GM12864 (cell line): ENCODE measurements around the gene NXPE3.

ENCODE experiments used
- DNase-seq: peaks from one replicate; pipeline ENCODE4 v3.0.0-alpha.2; 2011; ENCODE audit warnings: low read depth
- H3K4me3 ChIP-seq: 2 replicates; pipeline ENCODE4 v1.5.1; 2011; ENCODE audit warnings: mild to moderate bottlenecking, low read depth, low read length, control low read depth
- TF ChIP-seq, protein P1 (sequence below): IDR thresholded peaks from 2 replicates; pipeline ENCODE4 v1.5.1; 2011; ENCODE audit warnings: low read depth, mild to moderate bottlenecking, moderate library complexity, low read length, control low read depth, inconsistent platforms; ENCODE audit errors: missing control alignments

NXPE3 gene

GRCh38 chr3:101823525-101823924 lies 44.5 kb downstream of the NXPE3 start:
- no peak overlapping the region for H3K4me3 ChIP-seq
- DNase-seq: no peak
- TF ChIP-seq, protein P1, sequence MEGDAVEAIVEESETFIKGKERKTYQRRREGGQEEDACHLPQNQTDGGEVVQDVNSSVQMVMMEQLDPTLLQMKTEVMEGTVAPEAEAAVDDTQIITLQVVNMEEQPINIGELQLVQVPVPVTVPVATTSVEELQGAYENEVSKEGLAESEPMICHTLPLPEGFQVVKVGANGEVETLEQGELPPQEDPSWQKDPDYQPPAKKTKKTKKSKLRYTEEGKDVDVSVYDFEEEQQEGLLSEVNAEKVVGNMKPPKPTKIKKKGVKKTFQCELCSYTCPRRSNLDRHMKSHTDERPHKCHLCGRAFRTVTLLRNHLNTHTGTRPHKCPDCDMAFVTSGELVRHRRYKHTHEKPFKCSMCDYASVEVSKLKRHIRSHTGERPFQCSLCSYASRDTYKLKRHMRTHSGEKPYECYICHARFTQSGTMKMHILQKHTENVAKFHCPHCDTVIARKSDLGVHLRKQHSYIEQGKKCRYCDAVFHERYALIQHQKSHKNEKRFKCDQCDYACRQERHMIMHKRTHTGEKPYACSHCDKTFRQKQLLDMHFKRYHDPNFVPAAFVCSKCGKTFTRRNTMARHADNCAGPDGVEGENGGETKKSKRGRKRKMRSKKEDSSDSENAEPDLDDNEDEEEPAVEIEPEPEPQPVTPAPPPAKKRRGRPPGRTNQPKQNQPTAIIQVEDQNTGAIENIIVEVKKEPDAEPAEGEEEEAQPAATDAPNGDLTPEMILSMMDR: no peak

DNA sequence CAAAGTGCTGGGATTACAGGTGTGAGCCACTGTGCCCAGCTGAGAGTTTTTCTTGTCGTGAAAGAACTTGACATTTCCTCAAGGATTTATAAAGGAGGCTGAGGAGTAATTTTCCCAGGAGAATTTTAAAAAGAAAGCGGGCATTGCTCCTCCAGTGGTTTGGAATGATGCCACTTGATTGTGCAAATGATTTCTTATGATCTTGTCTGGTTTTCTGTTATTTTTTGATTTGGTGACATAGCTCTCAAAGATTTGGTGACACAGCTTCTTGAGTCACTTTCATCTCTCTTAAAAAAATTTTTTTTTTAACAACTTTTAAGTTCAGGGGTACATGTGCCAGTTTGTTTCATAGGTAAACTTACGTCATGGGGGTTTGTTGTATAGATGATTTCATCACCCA lies 45.7 kb downstream of the NXPE3 start:
- no peak for DNase-seq
- TF ChIP-seq, protein P1: no peak
- H3K4me3 ChIP-seq: no peak overlapping the region

DNA sequence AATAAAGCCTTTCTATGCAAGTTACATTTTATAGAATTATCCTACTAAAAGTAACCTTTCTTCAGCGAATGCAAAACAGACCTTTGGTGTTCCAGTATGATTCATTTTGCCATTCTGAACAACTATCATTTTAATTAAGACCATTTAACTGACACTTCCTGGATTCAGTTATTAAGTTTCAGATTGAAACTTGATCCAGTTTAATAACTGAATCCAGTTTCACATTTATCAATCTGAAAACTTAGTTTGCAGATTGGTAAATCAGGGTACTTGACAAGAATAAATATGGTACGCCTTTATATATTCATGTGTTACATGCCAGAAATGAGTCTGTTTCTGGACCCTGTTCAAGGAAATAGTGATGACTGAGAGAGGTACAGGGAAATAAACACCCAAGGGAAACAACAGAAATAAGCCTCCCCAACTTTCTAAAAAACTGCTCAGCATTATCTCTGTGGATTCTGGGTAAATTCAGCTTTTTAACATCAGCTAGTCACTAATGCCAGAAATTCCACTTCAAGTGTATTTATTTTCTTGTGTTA lies 47.0 kb downstream of the NXPE3 start:
- no peak overlapping the region for H3K4me3 ChIP-seq
- TF ChIP-seq, protein P1: no peak
- no peak for DNase-seq

GRCh38 chr3:101827211-101828174 lies 48.5 kb downstream of the NXPE3 start:
- DNase-seq: peak; percentile 94
- peak overlapping the region; percentile 71 for H3K4me3 ChIP-seq
- TF ChIP-seq, protein P1: no peak

GRCh38 chr3:101828276-101828675 lies 49.3 kb downstream of the NXPE3 start:
- H3K4me3 ChIP-seq: peak overlapping the region; percentile 71
- no peak for DNase-seq

DNA sequence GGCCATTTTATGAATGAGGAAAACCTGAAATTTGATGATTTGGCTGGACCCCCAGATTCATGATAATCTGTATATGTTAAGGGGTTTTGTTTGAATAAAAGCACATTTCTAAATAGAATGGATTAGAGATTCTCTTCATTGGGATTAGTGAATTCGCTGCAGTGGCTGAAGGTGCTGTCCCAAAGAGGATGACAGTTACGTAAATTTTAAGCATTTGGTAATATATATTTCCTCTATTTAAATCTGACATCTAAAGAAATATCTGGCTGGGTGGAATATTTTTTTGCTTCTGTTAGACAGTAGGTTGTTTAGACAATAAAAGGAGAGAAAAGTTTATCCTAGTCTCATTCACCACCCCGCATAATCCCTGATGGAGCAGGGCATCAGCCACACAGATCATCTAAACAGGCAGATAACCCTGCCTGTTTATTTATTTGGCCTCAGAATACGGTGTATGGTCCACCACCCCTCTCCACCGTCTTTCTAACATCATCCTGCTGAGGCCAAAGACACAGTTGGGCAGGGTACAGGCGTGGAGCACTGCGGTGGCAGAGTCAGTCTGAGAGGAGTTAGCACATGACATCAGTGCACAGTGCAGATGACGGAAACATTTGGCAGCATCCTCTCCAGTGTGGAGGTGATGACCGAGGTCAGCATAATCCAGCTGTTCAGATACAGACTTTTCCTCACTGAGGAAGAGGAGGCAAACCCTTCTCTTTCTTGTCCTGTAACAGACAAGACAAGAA lies 49.9 kb downstream of the NXPE3 start:
- no peak for DNase-seq
- TF ChIP-seq, protein P1: no peak
- peak overlapping the region; percentile 71 for H3K4me3 ChIP-seq

More at GRCh38 chr3:101828276-101828675, 49.3 kb downstream of the NXPE3 start:
- TF ChIP-seq, protein P1: no peak
